Lower leg skin (tissue), 3 donors: Measurements from ENCODE around the gene VASH1.

ENCODE experiments used
- CTCF ChIP-seq, 3 donors: fragments of 450-650 bp; IDR thresholded peaks; one replicate each; pipeline ENCODE4 v1.5.1; 2016; ENCODE audit warnings: antibody characterized with exemption in 3 of 3, mild to moderate bottlenecking in 3 of 3, moderate library complexity in 2 of 3
- POLR2A ChIP-seq, 2 donors: fragments of 450-650 bp; IDR thresholded peaks; one replicate each; pipeline ENCODE4 v1.6.1; 2016 to 2017; ENCODE audit warnings: antibody characterized with exemption in 2 of 2, mild to moderate bottlenecking in 1 of 2, moderate library complexity in 1 of 2

GRCh38 chr14:76829650-76830421, 68.6 kb downstream of the VASH1 start:
- TF ChIP-seq CTCF (IDR thresholded peaks at IDR 0.05) (no peak), POLR2A (IDR thresholded peaks at IDR 0.05) (no peak)
